ENCODE data around the gene ZNF552.
"Not testable (repeated sequence)": the region's sequence is repeated elsewhere in the genome, so short reads cannot be mapped to it uniquely, and the experiment has no call there.

Gene ZNF552

DNA sequence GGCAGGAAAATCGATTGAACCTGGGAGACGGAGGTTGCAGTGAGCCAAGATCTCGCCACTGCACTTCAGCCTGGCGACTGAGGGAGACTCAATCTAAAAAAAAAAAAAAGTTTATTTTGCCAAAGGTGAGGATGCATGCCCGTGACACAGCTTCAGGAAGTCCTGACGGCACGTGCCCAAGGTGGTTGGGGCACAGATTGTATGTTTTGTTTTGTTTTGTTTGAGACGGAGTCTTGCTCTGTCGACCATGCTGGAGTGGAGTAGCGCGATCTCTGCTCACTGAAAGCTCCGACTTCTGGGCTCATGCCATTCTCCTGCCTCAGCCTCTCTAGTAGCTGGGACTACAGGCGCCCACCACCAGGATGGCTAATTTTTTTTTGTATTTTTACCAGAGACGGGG, 3.3 kb upstream of the ZNF552 start:
- no peak for DNase-seq

GRCh38 chr19:57816652-57817051, 1.9 kb upstream of the ZNF552 start:
- no peak for DNase-seq

DNA sequence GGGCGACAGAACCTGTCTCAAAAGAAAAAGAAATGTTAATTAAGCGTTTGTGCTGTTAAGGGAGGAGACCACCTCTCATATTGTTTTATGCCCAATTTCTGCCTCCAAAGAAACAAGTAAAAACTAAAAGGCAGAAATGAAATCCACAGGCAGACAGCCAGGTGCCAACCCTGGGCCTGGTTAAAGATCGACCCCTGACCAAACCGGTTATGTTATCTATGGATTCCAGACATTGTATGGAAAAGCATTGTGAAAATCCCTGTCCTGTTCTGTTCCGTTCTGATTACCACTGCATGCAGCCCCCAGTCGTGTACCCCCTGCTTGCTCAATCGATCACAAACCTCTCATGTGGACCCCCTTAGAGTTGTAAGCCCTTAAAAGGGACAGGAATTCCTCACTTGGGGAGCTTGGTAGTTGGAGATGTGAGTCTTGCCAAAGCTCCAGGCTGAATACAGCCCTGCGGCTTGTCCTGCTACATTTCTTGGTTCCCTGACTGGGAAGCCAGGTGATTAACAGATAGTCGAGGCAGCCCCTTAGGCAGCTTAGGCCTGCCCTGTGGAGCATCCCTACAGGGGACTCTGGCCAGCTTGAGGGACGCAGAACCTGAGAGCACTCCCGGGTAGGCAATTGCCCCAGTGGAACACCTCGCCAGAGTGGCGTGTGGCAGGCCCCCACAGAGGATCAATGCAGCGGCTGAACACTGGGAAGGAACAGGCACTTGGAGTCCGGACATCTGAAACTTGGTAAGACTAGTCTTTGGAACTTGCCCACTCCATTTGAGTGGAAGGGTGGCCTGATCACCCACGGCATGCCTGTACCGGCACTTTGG, 748 bp upstream of the ZNF552 start:
- no peak for DNase-seq

DNA sequence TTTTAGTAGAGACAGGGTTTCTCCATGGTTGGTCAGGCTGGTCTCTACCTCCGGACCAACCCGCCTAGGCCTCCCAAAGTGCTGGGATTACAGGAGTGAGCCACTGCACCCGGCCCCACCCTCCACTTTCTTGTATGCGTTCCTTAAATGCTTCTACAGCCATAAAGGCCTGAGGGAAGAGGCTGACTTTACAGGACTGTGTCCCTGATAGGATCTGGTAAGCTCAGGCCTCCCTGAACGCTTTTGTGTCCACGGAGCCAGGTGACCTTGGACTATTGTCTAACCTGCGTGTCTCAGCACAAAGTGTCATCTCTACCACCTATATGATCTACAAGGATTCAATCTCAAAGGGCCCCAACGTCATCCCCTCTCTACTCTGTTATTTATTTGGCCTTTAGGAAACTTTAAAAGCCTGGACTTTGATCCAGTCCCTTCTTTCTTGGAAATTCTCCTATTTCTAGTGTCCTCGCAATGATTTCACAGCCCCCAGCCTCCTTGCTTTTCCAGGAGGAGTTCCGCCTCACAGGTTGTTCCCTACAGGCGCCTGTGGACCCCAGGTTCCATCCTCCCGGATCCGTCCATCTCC, 701 bp downstream of the ZNF552 start:
- no peak for DNase-seq

DNA sequence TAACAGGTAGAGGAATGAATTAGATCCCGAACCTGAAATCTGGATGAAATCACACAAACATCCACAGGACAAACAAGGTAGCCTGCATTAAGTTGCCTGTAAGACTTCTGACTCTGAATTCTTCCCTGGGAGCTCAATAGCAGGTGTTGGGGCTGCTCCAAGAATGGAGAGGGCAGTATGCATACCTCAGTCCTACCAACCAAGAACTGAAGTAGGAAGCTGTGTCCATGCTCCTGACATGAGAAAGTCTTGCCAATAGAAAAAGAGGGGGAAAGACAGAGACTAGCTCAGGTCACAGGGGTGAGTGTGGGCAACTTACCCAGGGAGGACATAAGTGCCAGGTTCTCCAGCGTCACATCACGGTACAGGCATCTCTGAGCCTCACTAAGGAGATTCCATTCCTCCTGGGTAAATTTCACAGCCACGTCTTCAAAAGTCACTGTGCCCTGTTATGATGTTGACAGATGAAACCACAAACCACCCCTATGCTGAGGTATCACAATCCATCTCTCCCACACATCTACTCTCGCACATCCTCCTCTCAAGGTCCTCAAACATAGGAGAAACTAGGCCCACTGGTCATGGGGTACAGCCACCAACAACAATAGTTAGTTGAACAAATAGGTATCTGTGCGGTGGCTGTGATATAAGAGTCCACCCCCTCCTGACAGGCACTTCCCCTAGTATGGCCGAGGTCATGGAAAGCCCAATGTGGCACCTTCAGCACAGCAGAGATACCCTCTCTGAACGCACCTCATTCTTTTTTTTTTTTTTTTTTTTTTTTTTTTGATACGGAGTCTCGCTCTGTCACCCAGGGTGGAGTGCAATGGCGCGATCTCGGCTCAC, 1.5 kb downstream of the ZNF552 start:
- DNase-seq = not testable (repeated sequence)

DNA sequence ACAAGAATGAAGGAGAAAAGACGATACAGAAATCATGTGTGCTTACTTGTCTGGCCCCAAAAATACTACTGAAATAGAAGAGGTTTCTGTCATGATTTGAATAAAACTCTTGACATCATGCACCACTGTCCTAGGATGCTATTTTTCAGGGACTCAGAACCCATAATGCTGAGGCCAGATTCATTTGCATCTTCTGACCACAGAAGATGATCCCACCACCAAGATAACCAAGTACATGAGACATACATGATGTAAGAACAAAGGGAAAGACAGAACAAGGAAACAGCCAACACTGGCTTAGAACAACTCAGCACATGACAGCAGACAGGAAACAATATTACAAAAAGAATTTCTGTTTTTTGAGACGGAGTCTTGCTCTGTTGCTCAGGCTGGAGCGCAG, 2.5 kb downstream of the ZNF552 start:
- no peak for DNase-seq

DNA sequence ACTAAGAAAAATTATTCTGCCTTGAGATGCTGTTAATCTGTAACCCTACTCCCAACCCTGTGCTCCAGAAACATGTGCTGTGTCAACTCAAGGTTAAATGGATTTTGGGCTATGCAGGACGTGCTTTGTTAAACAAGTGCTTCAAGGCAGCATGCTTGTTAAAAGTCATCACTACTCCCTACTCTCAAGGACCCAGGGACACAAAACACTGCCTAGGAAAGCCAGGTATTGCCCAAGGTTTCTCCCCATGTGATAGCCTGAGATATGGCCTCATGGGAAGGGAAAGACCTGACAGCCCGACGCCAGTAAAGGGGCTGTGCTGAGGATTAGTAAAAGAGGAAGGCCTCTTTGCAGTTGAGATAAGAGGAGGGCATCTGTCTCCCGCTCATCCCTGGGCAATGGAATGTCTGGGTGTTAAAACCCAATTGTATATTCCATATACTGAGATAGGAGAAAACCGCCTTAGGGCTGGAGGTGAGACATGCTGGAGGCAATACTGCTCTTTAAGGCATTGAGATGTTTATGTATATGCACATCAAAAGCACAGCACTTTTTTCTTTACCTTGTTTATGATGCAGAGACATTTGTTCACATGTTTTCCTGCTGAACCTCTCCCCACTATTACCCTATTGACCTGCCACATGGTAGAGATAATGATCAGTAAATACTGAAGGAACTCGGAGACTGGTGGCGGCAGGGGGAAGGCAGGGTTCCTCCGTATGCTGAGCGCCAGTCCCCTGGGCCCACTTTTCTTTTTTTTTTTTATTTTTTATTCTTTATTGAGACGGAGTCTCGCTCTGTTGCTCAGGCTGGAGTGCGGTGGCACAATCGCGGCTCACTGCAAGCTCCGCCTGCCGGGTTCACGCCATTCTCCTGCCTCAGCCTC, 4.1 kb downstream of the ZNF552 start:
- DNase-seq = not testable (repeated sequence)

DNA sequence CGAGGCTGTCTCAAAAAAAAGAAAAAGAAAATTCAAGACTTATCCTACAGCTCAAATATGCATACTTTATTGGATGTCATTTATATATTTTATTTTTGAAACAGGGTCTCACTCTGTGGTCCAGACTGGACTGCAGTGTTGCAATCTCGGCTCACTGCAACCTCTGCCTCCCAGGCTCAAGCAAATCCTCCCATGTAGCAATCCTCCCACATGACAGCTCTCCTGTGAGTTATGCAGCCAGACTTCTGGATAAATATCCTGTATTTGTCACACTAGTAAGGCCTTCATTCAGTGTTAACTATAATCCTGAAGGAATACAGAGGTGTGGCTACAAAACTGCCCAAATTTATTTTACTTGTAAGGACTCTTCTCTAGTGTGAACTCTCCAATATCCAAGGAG, 7.2 kb downstream of the ZNF552 start:
- DNase-seq = no peak

GRCh38 chr19:57803594-57804325, 11.0 kb downstream of the ZNF552 start:
- DNase-seq = no peak

DNA sequence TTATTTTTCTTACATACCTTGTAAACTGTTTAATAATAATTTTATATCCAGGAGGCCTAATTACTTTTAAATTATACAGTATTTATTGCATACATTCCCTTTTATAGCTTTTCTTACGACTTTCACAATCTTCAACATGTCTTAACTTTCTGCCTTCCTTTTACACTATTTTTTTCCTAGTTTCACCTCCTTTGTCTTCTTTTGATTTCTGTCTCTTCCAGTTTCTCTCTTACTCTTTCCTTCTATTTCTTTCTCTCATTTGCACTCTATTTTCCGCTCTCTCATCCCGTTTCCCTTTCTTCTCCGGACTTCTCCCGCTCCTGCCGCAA, 11.5 kb downstream of the ZNF552 start:
- DNase-seq = no peak

DNA sequence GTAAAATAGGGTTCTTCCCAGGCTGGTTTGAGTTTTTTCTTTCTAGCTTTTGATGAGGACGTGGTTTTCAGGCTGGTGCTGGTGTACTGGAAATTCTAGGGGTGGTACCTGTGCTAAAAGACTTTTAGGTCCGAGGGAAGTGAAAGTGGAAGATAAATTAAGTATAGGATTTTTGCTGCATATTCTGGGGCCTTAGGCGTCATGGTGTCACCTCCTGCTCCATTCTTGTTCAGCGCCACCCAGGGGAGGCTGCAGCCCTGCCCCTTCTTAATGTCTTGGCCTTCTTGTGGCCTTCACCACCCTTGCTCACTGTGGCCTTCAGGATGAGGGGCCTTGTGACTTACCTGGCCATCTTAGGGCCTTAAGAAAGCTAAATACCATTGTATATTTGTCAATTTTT, 12.4 kb downstream of the ZNF552 start:
- no peak for DNase-seq

GRCh38 chr19:57800696-57801095, 14.0 kb downstream of the ZNF552 start:
- DNase-seq = no peak

GRCh38 chr19:57796580-57796979, 18.1 kb downstream of the ZNF552 start:
- not testable (repeated sequence) for DNase-seq

DNA sequence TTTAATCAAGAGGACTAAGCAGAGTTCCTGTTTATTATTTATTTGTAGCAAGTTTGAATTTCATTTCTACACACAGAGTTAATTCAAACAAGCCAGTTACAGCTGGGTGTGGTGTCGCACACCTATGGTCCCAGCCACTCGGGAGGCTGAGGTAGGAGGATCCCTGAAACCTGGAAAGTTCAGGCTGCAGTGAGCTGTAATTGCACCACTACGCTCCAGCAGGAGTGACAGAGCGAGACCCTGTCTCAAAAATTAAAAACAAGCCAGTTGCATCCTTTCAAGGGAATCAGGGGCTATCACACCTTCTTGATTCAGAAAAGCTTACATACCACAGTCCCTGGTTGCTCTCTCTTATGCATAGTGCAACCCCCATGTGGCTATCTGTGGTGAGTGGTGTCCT, 25.4 kb downstream of the ZNF552 start:
- no peak for DNase-seq

DNA sequence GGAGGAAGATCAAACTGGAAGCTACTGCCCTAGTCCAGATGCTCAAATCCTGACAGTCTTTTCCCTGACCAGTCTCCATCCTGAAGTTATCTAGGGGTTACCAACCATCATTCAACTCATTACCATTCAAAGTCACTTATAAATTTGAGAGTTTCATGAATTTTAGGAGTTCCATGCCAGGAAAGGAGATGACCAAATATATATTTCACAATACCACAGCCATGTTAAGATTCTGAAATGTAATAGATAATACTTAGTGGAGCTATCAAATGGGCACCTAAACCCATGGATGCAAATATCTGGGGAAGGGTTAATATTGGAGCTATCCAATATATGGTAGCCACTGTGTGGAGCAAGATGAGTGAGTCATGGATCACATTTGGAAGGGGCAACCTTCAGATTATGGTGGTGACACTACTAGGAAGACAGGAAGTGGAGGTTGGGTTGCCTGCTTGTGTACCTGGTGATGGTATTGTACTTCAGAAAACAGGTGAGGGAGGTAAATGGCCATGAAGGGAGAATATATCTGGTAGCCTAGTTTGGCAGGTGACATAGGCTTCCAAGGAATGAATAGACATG, 26.5 kb downstream of the ZNF552 start:
- DNase-seq = no peak

DNA sequence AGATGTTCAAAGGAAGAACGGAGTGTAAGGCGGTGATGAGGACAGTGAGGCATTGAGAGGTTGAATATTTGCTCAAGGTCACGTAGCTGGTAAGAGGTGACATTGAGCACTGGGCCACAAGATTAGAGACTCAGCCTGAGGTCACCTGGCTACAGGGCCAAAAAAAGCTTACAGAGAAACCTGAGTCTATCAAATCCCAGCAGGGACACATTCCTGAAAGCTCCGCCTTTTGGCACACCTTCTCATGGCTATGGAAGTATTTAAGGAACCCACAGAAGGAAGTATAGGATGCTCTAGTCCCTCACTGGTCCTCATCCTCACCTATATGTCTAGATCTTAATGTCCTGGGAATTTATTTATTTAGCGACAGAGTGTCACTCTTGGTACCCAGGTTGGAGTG, 27.8 kb downstream of the ZNF552 start:
- no peak for DNase-seq

DNA sequence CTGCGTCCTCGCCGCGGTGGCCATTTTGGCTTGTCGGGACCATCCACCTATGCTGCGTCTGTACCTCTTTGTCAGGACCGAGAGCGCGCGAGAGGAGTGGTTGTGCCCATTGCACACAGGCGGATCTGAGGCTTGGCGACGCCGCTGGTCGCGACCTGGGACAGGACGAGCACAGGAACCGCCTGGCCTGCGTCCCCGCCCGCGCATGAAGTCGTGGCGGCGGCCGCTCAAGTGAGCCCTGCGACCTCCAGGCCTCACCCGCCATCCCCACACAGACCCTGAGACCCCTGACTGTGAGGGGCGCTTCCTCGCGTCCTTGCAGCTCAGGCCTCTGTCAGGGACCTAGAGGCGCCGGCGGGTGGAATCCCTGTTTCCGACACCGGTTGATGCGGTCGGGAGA, 28.4 kb downstream of the ZNF552 start:
- no peak for DNase-seq

GRCh38 chr19:57779220-57779845, 35.4 kb downstream of the ZNF552 start:
- no peak for DNase-seq

DNA sequence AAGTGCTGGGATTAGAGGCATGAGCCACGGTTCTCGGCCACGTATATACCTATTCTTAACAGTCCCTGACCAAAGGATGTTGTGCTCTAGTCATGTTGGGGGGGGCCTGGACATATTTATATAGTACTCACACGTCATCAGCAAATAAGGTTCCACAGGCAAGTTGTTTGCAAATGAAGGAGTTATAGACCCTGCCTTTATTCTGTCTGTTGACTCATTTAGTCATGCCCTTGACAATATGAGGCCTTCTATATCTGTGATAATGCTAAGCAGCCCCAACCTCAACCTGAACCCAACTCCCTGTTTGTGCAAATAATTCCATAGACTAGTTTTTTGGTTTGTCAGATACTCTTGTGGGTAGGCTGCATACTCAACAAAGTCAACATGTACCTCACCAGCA, 36.4 kb downstream of the ZNF552 start:
- no peak for DNase-seq

DNA sequence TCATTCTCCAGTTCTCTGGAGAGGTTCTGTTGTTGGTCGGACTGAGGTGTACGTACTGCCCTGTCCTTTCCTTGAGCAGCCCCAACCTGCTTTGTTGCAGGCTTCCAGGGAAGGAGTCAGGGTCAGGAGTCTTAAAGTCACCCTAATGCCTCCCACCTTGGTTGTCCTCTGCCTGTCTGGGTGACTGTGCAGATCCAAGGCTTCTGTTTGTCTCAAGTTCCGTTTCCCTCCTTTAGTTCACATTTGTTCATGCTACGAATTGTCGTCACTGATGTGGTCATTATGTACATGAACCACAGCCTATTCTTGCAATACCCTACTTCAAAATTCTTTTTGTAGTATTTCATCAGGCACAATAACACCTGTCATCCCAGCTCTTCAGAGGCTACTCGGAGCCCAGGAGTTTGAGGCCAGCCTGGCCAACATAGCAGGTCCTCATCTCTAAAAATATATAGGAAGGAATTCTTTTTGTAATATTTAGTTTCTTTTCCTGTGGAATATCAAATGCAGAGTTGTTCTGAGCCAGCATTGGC, 37.9 kb downstream of the ZNF552 start:
- no peak for DNase-seq

- no peak for DNase-seq
Measured at GRCh38 chr19:57773488-57773887, 41.2 kb downstream of the ZNF552 start.
